ENCODE results near the gene OSBPL8.
"Not testable (repeated sequence)": the region's sequence is repeated elsewhere in the genome, so short reads cannot be mapped to it uniquely, and the experiment has no call there.

DNA sequence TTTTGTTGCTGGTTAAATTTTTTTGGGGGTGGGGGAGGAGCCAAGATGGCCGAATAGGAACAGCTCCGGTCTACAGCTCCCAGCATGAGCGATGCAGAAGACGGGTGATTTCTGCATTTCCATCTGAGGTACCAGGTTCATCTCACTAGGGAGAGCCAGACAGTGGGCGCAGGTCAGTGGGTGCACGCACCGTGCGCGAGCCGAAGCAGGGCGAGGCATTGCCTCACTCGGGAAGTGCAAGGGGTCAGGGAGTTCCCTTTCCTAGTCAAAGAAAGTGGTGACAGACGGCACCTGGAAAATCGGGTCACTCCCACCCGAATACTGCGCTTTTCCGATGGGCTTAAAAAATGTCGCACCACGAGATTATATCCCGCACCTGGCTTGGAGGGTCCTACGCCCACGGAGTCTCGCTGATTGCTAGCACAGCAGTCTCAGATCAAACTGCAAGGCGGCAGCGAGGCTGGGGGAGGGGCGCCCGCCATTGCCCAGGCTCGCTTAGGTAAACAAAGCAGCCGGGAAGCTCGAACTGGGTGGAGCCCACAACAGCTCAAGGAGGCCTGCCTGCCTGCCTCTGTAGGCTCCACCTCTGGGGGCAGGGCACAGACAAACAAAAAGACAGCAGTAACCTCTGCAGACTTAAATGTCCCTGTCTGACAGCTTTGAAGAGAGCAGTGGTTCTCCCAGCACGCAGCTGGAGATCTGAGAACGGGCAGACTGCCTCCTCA, 239.8 kb downstream of the OSBPL8 start:
- TF ChIP-seq, protein P1, sequence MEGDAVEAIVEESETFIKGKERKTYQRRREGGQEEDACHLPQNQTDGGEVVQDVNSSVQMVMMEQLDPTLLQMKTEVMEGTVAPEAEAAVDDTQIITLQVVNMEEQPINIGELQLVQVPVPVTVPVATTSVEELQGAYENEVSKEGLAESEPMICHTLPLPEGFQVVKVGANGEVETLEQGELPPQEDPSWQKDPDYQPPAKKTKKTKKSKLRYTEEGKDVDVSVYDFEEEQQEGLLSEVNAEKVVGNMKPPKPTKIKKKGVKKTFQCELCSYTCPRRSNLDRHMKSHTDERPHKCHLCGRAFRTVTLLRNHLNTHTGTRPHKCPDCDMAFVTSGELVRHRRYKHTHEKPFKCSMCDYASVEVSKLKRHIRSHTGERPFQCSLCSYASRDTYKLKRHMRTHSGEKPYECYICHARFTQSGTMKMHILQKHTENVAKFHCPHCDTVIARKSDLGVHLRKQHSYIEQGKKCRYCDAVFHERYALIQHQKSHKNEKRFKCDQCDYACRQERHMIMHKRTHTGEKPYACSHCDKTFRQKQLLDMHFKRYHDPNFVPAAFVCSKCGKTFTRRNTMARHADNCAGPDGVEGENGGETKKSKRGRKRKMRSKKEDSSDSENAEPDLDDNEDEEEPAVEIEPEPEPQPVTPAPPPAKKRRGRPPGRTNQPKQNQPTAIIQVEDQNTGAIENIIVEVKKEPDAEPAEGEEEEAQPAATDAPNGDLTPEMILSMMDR (IDR thresholded peaks at IDR 0.05): not testable (repeated sequence)
- not testable (repeated sequence) for TF ChIP-seq POLR2AphosphoS5, POLR2A, EP300 (IDR thresholded peaks at IDR 0.05)
